Coronary artery (tissue), 2 donors: ENCODE measurements around the gene EFCAB6.

Experiments used
- DNase-seq: peaks from one replicate; pipeline ENCODE4 v3.0.0-alpha.2; 2017; ENCODE audit warnings: low spot score
- H3K27ac ChIP-seq, 2 donors: fragments of 200-600 bp; sonication (generic); one replicate each; pipeline ENCODE4 v1.5.1; 2016 to 2019
- H3K4me3 ChIP-seq: fragments of 200-600 bp; sonication (generic); 2 replicates; pipeline ENCODE4 v1.5.1; 2016; ENCODE audit warnings: mild to moderate bottlenecking, moderate library complexity
- TF ChIP-seq, protein P1 (sequence below): fragments of 200-600 bp; sonication (generic); IDR thresholded peaks from one replicate; pipeline ENCODE4 v1.5.1; 2019; ENCODE audit warnings: antibody characterized with exemption

Gene EFCAB6

DNA sequence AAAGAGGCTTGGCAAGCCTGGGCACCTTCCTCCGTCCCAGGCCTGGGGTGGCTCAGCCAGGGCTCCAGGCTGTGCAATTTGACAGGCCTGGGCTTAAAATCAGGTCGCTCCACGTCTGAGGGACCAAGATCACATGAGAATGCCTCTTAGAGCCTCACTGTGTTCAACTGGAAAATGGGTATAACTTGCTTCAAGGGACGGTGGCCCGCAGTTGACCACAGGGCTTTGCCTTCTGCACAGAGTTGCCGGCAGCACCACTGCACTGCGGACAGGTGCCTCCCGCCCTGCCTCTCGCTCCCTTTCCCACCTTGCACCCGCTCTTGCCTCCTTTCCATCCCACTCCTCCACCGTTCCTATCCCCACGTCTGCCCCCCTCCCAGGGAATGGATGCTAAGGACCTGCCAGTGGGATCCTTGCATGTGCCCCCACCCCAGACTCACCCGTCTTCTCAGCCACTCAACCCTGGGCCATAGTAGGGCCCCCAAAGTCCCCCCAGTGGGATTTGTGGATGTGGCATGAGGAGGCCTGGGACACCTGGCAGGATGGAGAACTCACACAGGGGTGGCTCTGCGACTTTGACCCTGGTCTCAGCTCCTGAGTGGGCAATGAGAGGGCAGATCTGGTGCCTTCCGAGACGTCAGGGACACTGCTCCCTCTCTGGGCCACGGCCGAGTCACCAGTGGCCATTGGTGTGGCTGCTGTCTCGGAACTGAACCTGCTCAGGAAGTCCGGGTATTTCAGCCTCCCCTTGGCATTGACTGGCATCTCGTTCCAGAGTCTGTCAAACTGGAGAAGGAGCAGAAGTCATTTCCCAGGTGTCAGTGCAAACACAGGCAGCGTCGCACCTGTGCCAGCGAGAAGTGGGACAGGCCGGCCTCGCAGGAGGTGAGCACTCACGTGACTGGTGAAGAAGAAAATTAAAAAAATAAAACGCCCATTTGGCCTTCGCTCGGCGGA lies 272.3 kb downstream of the EFCAB6 start:
- TF ChIP-seq, protein P1, sequence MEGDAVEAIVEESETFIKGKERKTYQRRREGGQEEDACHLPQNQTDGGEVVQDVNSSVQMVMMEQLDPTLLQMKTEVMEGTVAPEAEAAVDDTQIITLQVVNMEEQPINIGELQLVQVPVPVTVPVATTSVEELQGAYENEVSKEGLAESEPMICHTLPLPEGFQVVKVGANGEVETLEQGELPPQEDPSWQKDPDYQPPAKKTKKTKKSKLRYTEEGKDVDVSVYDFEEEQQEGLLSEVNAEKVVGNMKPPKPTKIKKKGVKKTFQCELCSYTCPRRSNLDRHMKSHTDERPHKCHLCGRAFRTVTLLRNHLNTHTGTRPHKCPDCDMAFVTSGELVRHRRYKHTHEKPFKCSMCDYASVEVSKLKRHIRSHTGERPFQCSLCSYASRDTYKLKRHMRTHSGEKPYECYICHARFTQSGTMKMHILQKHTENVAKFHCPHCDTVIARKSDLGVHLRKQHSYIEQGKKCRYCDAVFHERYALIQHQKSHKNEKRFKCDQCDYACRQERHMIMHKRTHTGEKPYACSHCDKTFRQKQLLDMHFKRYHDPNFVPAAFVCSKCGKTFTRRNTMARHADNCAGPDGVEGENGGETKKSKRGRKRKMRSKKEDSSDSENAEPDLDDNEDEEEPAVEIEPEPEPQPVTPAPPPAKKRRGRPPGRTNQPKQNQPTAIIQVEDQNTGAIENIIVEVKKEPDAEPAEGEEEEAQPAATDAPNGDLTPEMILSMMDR: no peak
- no peak overlapping the region for H3K4me3 ChIP-seq
- H3K27ac ChIP-seq: no peak overlapping the region
- no peak for DNase-seq

DNA sequence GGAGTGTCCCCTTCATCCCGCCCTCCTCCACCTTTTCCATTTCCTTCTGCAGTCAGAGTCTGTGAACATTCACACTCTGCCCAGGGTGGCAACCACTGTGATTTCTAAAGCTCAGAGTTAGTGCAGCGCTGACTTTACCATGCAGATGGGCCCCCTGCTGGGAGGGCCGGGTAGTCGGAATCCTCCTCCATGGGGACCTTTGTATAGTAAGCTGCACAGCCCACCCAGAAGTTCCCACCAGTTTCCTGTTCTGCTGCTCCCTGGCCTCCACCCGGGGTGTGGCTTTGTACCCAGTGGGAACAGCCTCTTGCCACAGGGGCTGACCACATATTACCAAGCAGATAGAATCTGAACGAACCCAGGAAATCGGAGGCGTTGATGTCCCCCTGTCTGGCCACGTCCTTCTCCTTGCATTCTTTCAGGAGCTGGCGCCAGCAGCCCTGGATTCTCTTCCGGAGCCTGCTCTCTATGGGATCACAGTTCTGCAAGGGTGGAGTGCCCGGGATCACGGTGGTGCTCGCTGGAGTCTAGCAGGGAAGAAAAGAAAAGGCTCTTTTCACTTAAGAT lies 275.0 kb downstream of the EFCAB6 start:
- DNase-seq: no peak
- H3K4me3 ChIP-seq: no peak overlapping the region
- TF ChIP-seq, protein P1: no peak
- no peak overlapping the region for H3K27ac ChIP-seq

DNA sequence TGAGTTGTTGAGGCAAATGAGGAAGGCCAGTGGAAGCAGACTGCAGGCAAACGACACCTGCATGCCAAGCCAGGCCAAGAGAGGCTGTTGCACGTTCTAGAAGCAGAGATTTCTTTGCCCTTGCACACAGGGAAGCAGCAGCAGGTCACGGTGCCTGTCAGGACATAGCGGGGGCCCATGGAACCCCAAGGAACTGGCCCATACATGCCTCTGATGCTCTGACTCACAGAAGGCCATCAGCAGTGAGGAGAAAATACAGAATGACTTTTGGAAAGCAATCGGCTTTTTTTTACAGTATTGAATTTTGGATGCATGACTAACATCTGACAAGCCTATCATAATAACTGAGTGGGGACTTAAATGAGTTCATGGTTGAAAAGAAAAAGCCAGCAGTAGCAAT lies 276.4 kb downstream of the EFCAB6 start:
- DNase-seq: no peak
- Histone ChIP-seq H3K27ac (no peak overlapping the region), H3K4me3 (no peak overlapping the region)
- TF ChIP-seq, protein P1: no peak

DNA sequence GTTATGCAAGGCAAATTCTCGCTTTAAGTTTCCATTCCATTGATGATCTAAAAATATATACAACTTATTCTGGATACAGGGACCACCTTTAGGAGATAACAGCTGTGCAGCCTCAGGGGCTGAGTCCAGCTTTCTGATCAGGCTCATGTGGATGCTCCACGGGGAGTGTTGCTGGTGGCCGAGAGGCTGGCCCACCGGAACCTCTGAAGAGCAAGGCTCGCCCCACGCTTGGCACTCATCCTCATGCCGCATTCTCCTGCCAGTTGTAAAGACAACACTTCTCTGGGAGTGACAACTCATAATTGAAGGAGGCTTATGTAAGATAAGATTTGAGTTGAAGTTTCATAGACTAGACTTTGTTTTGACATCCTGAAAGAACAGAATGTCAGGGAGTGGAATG lies 276.8 kb downstream of the EFCAB6 start:
- TF ChIP-seq, protein P1: no peak
- no peak for DNase-seq
- Histone ChIP-seq H3K4me3 (no peak overlapping the region), H3K27ac (no peak overlapping the region)

DNA sequence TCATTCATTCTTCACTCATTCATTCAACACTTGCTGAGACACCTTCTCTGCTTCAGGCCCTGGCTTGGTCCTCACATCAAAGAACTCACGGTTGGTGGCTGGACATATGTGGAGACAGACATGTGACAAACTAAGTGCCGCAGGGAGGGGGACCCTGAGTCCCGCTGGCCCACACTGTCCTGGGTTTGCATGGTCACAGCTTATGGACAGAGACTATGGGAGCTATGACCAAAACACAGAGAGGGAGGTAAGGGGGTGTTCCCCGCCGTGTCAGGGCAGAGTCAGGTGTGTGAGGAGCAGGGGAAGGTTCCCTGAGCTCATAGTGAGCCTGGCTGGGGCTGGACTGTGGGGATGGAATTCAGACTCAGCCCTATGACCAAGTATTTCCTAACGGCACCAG lies 277.2 kb downstream of the EFCAB6 start:
- no peak overlapping the region for H3K4me3 ChIP-seq
- TF ChIP-seq, protein P1: no peak
- no peak for DNase-seq

DNA sequence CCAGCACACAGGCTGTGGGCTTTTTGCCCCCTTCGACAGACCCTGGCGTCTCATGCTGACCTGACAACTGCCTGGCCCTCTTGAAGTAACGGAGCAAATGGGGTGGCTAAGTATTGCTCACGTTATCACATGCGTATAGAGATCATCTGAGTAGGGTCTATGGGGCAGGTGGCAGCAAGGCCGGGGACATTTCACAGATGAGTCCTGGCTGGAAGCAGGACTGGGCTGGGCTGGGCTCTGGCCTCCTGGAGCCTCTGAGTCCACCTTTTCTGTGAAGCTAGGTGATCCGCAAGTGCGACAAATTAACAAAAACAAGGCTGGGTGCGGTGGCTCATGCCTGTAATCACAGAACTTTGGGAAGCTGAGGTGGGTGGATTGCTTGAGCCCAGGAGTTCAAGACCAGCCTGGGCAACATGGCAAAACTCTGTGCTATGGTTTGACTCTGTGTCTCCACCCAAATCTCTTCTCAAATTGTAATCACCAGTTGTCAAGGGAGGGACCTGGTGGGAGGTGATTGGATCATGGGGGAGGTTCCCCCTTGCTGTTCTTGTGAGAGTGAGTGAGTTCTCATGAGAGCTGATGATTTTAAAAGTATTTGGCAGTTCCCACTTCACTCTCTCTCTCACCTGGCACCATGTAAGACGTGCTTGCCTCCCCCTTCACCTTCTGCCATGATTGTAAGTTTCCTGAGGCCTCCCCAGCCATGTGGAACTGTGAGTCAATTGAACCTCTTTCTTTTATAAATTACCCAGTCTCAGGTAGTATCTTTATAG lies 278.3 kb downstream of the EFCAB6 start:
- DNase-seq: no peak
- TF ChIP-seq, protein P1: no peak
- Histone ChIP-seq H3K4me3 (no peak overlapping the region), H3K27ac (no peak overlapping the region)

More for the DNA sequence above, 277.2 kb downstream of the EFCAB6 start:
- H3K27ac ChIP-seq: no peak overlapping the region
